Activated CD8-positive, alpha-beta memory T cell treated with anti-CD3 and anti-CD28 coated beads, Interleukin-2, amount 50 U/mL, for 24 hours (primary cell): ENCODE data around the gene GCNT2.
"Not testable (repeated sequence)": the region's sequence is repeated elsewhere in the genome, so short reads cannot be mapped to it uniquely, and the experiment has no call there.

Experiments used
- DNase-seq: peaks from one replicate; pipeline ENCODE4 v3.0.0-alpha.2; 2020; ENCODE audit errors: extremely low read depth

The GCNT2 gene

DNA sequence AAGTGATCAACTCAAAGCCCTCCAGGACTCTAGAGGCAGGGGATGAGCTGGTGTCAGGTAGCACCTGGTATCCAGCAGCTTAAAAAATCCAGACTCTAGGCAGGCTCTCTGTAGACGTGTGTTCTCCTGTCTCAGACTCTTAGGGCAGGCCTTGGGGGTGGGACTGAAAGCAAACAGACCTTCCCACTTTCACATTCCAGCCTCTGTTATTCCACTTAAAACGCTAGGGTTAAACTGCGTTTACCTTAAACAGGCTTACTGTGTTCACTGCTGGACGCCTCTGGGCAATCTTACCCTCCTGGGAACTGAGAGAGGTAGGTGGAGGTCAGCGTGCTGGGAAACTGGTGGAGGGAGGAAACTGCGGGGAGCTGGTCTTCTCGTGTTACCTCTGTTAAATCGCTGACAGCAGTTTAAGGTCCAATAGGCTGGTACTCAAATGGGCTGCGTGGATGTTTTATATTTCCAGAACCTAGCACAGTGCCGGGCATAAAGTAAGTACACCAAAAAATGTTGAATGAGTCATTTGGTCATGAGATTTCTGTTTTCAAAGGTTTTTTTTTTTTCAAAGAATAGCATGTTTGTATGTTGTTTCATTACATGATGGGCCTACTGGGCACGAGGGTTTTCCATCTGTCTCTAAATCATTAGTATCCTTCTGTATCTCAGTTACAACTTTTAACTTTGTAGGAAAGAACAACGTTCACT, at the start of gene GCNT2:
TSS of gene GCNT2 (plus strand) at position 248 of the 705 bp plus-strand sequence. CDS start 7,561 bp downstream, outside the sequence.
- no peak for DNase-seq

DNA sequence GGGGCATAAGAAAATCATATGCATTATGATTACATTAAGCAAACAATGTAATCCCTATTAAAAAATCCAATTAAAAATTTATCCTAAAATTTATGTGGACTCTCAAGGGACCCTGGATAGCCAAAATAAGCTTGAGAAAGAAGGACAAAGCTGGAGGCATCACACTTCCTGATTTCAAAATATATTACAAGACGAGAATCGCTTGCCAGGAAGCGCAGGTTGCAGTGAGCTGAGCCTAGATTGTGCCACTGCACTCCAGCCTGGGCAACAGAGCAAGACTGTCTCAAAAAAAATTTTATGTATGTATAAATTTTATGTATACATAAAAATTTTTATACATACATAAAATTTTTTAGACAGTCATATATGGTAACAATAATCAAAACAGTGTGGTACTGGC, 48.5 kb upstream of the GCNT2 start:
- no peak for DNase-seq

DNA sequence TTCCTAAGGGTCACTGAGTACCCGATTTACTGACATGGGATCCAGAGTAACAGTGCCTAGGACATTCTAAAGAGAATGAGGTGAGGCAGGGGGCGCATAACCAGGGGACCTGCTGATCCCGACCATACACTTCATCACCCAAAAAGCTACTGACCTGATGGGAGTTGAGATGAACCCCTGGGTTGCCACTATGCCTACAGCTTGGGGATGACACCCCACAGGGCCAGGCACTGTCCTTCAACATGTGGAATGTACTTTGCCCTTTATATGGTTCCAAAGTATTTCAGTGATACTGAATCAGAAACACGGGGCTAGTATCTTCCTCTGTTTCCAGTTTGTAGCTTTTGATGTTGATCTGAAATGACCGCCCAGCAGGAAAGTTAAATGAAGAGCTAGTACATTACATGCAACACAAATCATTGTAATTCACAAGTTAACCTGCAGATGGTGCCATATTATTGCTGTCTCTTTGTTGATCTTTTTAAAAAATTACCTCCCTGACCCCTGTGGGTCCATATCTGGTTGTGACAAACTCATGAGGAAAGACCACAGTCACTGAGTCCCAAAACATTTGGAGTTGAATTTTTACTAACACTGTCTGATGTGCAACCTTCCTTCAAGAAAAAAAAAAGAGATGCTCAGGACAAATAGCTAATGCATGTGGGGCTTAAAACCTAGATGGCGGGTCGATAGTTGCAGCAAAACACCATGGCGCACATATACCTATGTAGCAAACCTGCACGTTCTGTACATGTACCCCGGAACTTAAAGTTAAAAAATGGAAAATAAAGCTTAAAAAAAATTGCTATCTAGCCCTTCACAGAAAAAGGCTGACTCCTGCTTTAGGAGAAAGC, 42.7 kb upstream of the GCNT2 start:
- no peak for DNase-seq

DNA sequence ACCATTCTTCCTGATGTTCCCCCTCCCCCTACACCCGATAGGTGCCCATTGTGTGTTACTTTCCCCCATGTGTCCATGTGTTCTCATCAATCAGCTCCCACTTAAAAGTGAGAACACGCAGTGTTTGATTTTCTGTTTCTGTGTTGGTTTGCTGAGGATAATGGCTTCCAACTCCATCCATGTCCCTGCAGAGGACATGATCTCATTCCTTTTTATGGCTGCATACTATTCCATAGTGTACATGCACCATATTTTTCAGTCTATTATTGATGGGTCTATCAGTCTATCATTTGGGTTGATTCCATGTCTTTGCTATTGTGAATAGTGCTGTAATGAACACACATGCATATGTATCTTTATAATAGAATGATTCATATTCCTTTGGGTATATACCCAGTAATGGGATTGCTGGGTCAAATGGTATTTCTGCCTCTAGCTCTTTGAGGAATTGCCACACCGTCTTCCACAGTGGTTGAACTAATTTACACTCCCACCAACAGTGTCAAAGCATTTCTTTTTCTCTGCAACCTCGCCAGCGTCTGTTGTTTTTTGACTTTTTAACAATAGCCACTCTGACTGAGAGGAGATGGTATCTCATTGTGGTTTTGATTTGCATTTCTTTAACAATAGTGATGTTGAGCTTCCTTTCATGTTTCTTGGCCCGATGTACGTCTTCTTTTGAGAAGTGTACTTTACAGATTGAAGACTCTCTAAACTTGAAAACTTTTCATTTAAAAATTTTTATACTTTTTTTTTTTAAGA, 41.0 kb upstream of the GCNT2 start:
- DNase-seq = no peak

DNA sequence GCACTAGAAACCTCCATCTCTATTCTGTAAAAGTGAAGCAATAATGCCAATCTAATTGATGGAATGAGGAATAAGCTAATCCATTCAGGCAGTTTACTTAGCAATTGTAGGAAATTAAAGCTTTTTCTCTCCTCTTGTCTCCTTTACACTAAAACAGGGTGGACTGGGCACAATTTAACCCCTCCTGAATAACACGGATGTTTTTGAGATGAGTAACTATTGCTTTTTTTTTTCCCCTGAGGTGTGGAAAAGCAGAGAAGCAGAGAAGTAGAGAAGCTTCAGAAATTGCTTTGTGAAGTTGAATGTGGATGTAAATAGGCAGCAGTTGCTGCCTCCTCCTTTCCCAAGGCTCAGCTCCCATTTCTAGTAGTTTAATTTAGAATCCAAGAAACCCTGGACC, 40.0 kb upstream of the GCNT2 start:
- no peak for DNase-seq

DNA sequence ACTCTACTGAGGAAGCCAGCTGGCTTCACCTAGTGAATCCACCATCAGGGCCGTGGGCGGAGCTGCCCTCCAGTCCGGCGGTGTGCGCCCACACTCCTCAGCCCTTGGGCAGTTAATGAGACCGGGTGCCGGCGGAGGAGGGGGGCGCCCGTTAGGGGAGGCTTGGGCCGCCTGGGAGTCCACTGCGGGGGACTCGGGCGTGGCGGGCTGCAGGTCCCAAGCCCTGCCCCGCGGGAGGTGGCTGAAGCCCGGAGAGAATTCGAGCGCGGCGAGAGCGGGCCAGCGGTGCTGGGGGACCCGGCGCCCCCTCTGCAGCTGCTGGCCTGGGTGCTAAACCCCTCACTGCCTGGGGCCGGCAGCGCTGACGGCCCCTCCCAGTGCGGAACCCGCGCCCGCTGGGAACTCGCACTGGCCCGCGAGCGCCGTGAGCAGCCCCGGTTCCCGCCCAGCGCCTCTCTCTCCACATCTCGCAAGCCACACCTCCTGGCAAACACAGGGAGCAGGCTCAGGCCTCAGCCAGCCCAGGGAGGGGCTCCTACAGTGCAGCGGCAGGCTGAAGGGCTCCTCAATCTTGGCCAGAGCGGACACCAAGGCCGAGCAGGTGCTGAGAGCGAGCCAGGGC, 38.4 kb upstream of the GCNT2 start:
- DNase-seq = no peak

DNA sequence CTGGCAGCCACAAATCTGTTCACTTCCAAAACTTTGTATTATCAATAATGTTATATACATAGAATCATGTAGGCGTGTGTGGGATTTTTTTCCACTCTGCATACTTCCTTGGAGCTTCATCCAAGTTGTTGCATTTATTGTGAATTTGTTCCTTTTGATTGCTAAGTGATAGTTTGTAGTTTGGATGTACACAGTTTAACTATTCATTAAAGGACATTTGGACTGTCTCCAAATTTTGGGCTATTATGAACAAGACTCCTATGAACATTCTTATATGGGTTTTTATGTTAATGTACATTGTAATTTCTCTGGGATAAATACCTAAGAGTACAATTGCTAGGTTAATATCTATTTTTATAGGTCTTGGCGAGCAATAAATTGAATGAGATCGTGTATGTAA, 36.2 kb upstream of the GCNT2 start:
- no peak for DNase-seq

DNA sequence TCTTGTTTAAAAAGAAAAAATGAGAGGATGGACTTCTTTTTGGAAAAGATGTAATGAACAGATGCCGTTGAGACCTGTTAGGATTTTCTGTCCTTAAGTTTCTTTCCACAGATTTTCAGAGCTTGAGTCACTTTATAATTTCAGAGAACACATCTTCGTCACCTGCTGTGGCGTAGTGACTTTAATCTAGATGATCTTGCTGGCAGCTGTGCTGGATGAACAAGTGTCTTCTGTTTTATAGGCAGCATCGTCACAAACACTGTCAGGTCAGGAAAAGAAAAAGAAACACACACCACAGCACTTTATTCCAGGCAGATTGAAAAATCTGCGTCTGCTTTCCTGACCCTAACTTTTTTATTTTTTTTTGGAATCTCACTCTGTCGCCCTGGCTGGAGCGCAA, 35.7 kb upstream of the GCNT2 start:
- no peak for DNase-seq

DNA sequence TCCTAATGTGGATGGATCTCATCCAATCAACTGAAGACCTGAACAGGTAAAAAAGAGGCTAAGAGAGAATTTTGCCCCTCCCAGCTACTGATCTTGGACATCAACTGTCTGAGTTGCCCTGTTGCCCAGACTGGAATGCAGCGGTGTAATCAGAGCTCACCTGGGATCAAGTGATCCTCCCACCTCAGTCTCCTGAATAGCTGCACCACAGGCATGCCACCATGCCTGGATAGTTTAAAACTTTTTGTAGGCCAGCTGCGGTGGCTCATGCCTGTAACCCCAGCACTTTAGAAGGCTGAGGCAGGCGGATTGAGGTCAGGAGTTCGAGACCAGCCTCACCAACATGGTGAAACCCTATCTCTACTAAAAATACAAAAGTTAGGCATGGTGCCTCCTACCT, 34.9 kb upstream of the GCNT2 start:
- no peak for DNase-seq

DNA sequence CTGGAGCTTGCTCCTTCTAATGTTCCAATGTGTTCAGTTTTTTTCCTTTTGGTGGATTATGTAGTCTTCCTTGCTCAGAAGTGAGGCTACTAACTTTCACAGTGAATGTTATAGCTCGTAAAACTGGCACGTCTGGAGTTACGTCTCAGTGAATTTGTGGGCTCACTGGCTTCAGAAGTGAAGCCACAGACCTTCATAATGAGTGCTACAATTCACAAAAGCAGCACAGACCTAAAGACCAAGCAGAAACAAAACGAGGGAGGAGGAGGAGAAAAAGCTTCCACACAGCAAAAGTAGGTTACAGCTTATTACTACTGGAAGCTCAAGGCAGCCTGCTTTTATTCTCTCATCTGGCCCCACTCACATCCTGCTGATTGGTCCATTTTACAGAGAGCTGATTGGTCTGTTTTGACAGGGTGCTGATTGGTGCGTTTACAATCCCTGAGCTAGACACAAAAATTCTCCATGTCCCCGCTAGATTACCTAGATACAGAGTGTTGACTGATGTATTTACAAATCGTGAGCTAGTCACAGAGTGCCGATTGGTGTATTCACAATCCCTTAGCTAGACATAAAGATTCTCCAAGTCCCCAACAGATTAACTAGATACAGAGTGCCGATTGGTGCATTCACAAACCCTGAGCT, 34.1 kb upstream of the GCNT2 start:
- DNase-seq = not testable (repeated sequence)

DNA sequence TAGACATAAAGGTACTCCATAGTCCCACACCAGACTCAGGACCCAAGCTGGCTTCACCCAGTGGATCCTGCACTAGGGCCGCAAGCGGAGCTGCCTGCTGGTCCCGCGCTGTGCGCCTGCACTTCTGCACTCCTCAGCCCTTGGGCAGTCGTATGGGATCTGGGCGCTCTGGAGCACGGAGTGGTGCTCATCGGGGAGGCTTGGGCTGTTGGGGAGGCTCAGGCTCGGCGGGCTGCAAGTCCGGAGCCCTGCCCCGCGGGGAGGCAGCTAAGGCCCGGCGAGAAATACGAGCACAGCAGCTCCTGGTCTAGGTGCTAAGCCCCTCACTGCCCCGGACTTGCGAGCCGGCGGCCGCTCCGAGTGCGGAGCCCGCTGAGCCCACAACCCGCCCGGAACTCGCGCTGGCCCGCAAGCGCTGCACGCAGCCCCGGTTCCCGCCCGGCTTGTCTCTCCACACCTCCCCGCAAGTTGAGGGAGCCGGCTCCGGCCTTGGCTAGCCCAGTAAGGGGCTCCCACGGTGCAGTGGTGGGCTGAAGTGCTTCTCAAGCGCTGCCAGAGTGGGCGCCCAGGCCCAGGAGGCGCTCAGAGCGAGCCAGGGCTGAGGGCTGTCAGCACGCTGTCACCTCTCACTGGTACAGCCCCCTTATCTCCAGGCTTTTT, 33.4 kb upstream of the GCNT2 start:
- DNase-seq = no peak

DNA sequence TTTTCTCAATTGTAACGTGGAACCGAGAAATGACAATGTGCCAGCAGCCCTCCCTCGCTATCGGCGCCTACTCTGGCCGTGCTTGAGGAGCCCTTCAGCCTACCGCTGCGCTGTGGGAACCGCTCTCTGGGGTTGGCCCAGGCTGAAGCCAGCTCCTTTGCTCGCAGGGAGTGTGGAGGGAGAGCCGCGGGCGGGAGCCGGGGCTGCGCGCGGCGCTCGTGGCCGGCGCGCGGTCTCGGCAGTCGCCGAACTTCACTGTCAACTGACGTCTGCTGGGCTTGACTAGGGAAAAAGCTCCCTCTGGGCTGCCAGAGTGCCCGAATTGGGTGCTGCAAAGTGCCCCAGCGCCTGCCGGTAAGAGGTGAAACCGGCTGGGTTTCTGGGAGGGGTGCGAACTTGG, 29.7 kb upstream of the GCNT2 start:
- DNase-seq = no peak

DNA sequence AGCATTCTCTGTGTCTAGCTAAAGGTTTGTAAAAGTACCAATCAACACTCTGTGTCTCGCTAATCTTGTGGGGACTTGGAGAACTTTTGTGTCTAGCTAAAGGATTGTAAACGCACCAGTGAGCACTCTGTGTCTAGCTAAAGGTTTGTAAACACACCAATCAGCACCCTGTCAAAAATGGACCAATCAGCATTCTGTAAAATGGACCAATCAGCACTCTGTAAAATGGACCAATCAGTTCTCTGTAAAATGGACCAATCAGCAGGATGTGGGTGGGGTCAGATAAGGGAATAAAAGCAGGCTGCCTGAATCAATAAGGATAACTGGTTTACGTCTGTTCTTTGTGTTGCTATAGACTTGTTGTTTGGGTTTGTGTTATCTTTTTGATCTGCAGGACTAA, 29.2 kb upstream of the GCNT2 start:
- not testable (repeated sequence) for DNase-seq

DNA sequence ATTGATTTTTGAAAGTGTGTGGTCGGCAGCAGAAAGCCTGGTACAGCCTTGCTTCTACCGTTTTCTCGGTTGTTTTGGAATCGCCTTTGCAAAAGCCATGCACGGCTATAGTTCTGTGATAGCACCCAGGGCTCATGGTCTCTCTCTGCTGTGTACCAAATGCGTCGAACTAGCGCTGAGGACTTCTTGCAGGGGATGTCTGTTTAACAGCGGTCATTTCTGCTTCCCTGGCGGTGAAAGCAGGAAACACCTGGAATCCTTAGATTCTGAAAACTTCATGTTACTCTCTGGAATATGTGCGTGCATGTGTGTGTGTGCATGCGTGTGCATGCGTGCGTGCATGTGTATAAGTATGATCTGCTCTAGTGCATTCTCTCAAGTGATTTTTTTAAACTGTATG, 26.1 kb upstream of the GCNT2 start:
- no peak for DNase-seq

DNA sequence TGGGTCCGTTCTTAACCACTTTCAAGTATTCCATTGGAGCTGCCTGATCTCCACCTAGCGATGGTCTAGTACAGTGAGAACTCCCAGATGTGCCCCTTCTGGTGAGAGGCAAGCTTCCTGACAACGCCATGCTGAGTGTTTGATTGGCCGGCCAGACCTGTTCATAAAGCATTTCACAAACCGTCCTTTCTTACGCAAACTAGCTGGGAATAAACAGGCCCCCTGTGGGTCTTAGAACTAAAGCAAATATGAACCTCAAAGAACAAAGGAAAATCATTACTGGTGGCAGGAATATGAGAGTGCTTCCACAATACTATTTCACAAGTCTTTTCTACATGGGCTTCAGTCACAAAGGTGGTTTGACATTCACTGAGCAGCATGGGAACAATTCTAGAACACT, 15.6 kb upstream of the GCNT2 start:
- DNase-seq = no peak

DNA sequence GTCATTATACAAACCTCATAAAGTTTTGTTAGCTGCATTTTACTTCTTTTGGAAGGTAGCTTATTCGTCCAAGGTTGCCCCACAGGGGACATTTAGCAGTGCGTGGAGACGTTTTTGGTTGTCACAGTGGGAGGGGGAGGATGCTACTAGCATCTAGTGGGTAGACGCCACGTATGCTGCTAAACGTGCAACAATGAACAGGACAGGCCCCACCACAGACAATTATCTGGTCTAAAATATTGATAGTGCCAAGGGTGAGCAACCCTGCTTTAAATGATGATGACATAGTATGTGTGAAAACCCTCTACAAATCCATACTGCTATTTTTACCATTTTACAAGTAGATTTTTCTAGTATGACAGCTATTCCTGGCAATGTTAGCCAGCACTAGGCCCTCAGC, 13.9 kb upstream of the GCNT2 start:
- DNase-seq = no peak

DNA sequence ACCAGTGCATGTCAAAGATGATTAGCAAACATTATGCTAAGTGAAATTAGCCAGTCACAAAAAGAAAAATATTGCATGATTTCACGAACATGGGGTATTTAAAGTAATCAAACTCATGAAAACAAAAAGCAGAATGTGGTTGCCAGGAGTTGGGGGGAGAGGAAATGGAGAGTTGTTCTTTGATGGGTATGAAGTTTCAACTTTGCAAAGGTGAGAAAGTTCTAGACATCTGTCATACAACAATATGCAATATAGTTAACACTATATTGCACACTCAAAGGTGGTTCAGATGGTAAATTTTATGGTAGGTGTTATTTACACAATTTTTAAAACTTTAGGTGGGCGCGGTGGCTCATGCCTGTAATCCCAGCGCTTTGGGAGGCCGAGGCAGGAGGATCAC, 13.4 kb upstream of the GCNT2 start:
- DNase-seq = no peak

DNA sequence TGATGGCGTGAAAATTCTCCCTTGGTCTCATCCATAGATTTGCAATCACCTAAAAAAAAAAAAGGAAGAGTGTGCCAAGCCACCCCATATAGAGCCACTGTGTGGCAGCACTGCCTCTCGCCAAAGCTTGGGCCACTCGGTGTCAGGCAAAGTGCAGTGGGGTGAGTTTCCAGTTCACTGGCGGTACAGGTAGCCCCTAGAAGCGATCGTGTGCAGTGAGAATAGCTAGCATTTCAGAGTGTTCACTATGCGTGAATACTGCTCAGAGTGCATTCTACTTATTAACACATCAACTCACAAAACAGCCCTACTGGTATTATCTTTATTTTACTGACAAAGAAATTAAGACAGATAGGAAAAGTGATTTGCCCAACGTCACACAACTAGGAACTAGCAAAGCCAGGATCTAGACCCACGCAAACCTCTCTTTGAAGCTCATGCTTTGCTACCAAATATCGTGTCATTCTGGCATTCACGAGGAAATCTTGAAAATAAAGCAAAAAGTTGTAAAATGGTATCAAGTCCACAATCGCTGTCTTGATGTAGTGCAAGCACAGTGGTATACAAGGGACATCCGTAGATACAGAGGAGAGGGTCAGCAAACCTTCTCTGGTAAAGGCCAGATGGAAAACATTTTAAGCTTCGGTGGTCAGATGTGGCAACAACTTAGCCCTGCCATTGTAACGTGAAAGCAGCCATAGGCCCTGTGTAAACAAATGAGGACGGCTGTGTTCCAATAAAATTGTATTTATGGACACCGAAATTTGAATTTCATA, 10.4 kb upstream of the GCNT2 start:
- no peak for DNase-seq

DNA sequence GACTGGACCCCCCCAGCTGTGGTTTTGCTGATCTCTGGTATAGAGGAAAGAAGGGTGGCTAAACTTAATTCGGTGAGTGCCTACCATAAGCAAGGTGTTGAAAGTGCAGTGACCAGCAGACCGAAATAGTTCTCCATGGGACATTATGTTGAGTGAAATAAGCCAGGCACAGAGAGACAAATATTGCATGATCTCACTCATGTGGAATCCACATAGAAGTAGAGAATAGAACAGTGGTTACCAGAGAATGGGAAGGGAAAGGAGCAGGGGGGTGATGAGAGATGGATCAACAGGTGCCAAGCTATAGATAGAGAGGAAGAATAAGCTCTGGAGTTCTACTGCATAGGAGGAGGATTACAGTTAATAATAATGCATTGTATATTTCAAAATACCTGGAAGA, 9.7 kb upstream of the GCNT2 start:
- DNase-seq = no peak

DNA sequence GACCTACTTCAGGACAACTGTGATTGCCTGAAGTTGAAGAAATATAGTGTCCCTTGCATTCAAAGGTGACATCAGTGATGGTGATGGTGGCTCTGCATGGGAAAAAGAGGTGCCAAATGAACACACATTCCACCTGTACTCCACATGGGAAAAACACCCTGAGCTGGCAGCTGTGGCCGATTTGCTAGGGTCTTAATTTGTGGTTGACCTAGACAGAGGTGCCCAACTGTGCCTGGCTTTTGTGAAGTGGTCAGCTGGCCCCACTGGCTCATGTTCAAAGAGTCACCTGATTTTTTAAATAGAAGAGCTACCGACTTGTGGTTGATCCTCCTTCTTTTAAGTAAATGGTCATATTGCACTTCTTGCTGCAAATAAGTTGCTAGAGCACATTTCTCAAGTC, 7.6 kb upstream of the GCNT2 start:
- DNase-seq = no peak
